GM18508 (cell line): ENCODE results near the gene ADIRF.
"Not testable (repeated sequence)": the region's sequence is repeated elsewhere in the genome, so short reads cannot be mapped to it uniquely, and the experiment has no call there.

ENCODE experiments used
- ATAC-seq: cut with Tn5 transposase; IDR thresholded peaks from one replicate; pipeline ENCODE4 v1.9.1; 2021; ENCODE audit warnings: moderate number of reproducible peaks; ENCODE audit not compliant: insufficient read depth, unreplicated experiment

Gene ADIRF

GRCh38 chr10:86968271-86968993 is at the start of gene ADIRF:
ADIRF (plus strand) TSS chr10:86968482; CDS start chr10:86968545, 63 bp downstream.
- ATAC-seq, result no peak

DNA sequence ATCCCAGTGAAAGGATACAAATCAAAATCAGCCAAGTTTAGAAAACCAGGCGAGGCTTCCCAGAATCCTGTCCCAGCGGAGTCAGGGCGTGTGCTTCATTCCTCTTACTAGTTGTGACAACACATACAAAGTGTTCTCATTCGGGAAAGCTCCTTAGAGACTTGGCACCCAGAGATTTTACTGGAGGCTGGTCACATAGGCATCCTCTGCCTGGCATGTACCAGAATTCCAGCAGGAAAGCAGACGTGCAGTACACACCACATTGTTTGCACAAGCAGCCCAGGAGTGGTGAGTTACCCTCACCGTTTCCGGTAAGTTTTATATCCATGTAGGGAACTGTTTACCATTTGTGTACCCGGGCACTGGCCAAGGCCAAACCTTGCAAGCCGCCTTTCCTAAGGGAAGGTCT is 45.7 kb upstream of the ADIRF start:
- no peak for ATAC-seq

GRCh38 chr10:86929468-86930380 is 38.6 kb upstream of the ADIRF start:
- ATAC-seq, result no peak

DNA sequence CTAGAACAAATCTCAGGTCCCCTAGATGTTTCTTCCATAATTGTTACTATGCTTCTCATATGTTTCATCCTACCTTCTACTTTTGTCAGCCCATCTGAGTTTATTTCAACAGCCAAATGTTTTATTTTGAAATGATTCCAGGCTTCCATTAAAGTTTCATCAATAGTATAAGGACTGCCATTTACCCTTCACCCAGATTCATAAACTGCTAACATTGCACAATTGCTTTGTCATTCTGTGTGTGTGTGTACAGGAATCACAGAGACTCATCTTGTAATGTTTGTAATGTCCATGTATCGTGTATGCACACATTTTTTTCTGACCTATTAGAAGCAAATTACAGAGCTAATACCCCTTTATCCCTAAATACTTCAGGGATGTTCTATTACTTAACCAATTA is 36.4 kb upstream of the ADIRF start:
- ATAC-seq, result no peak

DNA sequence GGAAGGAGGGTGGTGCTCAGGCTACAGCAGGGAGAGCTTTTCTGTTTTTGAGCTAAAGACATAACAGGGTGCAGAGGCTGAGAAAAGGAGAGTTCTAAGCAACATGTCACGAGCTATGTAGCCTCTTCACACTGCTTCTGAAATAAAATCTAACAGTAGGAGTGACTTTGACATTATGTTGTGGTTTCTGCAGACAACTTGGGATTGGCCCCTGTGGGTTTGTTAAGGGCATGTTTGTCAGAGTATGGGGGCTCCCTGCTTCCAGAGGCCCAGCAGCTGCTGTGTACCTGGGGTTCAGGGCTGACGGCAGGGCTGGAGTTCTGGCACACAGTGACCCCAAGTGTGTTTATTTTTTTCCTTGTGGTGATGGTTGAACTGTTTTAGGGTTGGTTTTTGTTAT is 35.6 kb upstream of the ADIRF start:
- ATAC-seq, result no peak

- ATAC-seq, result not testable (repeated sequence)
These were observed 34.0 kb upstream of the ADIRF start for GRCh38 chr10:86934162-86934711.

GRCh38 chr10:86936661-86937501 is 31.4 kb upstream of the ADIRF start:
- ATAC-seq, result no peak

DNA sequence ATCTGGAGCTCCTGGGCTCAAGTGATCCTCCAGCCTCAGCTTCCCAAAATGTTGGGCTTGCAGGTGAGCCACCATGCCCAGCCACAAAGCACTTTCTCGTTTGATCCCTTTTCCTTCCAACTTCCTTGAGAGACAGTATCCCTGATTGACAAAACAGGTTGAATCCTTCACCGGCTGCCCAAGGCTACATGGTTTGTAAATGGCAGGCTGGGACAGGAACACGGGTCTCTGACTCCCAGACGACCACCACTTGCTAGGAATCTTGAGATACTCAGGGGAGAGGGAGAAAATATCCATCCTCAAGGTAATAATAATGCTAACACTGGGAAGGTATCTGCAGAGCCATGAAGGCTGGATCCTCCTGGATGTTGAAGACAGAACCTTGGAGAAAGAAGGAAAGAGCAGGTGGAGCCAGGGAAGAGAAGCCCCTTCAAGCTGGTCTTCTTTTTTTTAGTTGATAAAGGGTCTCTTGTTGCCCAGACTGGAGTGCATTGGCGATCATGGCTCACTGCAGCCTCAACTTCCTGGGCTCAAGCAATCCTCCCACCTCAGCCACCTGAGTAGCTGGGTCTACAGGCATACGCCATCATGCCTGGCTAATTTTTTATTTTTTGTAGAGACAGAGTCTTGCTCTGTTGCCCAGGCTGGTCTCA is 30.7 kb upstream of the ADIRF start:
- no peak for ATAC-seq

DNA sequence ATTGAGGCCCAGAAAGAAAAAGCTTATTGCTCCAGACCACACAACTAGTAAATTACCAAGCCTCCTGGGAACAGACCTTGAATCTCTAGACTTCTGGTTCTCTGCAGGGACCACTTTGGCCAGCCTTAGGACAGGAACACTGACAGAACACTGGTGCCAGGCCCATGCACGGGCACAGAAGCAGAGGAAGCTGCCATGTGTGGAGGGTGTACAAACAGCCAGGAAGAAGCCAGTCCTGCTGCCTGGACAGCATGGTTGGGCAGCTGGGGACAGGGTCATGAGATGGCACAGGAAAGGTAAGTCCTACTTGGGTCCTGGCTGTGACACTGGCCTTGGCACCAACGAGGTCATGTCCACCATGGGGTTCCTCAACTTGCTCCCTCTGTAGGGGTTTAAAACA is 30.0 kb upstream of the ADIRF start:
- no peak for ATAC-seq

GRCh38 chr10:86940076-86940475 is 28.2 kb upstream of the ADIRF start:
- ATAC-seq, result not testable (repeated sequence)

GRCh38 chr10:86940677-86941076 is 27.6 kb upstream of the ADIRF start:
- ATAC-seq, result no peak

DNA sequence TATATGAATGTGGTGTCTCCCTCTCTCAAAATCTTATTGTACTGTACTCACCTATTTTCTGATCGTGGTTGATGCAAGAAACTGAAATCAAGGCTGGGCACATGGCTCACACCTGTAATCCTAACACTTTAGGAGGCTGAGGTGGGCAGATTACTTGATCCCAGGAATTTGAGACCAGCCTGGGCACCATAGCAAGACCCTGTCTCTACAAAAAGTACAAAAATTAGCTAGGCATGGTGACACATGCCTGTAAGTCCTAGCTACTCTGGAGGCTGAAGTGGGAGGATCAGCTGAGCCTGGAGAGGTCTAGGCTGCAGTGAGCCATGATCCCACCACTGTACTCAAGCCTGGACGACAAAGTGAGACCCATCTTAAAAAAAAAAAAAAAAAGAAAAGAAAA is 26.9 kb upstream of the ADIRF start:
- no peak for ATAC-seq

DNA sequence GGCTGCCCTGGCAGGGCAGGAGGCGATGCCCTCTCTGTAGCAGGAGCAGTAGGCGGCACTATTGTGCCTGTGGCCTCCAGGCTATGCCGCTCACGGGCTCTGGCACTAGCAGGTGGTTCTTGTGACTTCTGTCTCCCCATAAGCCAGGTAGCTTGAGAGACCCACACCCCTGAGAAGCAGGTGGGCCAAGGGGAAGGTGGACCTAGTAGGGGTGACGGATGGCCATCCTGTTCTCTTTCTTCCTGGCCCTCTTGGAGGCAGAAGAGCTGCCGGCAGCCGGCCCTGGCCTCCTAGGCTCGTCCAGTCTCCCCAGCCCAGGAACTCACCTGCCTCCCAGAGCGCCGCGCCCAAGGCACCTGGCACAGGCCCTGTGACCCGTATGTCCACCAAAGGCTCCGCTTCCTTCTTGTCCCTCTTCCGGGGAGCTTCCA is 26.3 kb upstream of the ADIRF start:
- ATAC-seq, result no peak

DNA sequence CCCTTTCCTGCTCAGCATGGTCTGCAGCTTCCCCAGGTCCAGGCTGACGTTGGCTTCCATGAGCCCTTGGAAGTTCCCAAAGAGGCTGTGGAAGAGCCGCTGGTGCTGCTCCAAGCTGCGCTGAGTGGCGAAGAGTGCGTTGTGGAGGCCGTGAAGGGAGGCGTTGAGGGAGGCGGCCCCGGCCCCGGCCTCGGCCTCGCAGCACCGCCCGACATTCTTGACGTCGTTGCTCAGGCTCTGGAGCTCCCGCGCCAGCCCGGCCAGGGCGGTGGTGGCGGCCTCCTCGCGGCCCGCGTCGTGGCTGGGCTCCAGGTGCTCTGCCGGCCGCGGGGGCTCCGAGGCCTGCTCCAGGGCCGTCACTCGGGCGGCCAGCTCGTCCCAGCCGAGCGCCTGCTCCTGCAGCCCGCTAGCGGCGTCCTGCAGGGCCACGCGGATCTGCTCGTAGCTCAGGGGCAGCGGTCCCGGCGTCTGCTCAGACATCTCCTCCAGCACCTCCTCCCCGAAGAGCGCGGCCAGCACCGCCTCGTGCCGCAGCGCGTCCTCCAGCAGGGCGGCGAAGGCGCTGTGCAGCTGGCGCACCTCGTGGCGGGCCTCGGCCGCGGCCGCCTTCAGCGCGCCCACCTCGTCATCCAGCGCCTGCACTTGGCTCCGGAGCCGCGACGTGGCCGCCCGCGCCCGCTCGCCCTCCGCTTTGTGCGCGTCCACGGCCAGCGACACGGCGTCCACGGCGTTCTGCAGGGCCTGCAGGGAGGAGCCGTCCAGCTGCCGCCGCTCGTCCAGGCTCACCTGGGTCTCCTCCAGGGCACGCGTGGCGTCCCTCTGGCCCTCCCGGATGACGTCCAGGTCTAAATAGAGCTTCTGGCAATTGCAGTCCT is 25.6 kb upstream of the ADIRF start:
- no peak for ATAC-seq

- no peak for ATAC-seq
These were observed 24.8 kb upstream of the ADIRF start for GRCh38 chr10:86943316-86944030.

DNA sequence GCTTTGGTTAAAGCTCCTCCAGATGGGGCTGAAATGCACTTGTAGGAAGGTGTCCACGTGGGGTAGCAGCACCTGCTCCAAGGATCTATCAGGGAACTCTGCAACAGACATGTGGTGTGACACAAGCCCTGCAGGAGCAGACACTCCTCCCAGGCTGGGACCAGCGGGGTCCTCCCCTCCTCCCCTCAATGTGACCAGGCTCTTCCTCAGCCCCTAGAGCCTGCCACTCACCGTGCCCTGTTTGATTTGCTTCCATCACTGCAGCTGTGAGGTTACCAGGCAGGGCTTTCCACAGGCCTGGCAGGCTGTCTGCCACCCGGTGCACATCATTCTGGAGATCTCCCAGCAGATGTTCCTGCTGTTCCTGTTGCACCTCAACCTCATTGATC is 24.3 kb upstream of the ADIRF start:
- ATAC-seq, result no peak

GRCh38 chr10:86944471-86944870 is 23.8 kb upstream of the ADIRF start:
- ATAC-seq, result no peak

GRCh38 chr10:86944907-86945306 is 23.4 kb upstream of the ADIRF start:
- no peak for ATAC-seq
